HCT116 (cell line): ENCODE results near the gene FAM222B. TPM values are rescaled to one million over a fixed set of nuclear protein-coding genes. Genes with fewer than 3 reads are reported as not detected.

ENCODE experiments used
- ATAC-seq: fragments of 200-7000 bp; cut with Tn5 transposase; 2 replicates; pipeline ENCODE4 v1.9.1; 2020; ENCODE audit warnings: mild to moderate bottlenecking, moderate library complexity
- BruUV-seq: library from RNA; stranded (reverse); fragments of 400-500 nt; replicated peaks from 2 replicates; lab custom pipeline; 2021; lab: Mats Ljungman, UMichigan
- CTCF ChIA-PET: fragments of 300-600 bp; sonication (Branson Sonifier 250); formaldehyde crosslinking; loops from one replicate; lab custom pipeline; 2021; ENCODE audit warnings: antibody characterized with exemption; lab: Charles Lee
- POLR2A ChIA-PET: fragments of 300-600, 350-600 bp; sonication (Branson Sonifier 250); formaldehyde crosslinking; loops from one replicate; lab custom pipeline; 2021; ENCODE audit warnings: antibody characterized with exemption; lab: Charles Lee
- RAD21 ChIA-PET, 2 experiments: fragments of 300-600 bp; sonication (Branson Sonifier 250); formaldehyde crosslinking; loops; one replicate each; lab custom pipeline; 2023; ENCODE audit warnings: low total read pairs in 2 of 2; ENCODE audit not compliant: uncharacterized antibody in 2 of 2, unreplicated experiment in 2 of 2, low non-redundant PET in 1 of 2; lab: Charles Lee
- DNase-seq: peaks from one replicate; pipeline ENCODE4 v3.0.0-alpha.2; 2010; ENCODE audit warnings: low read depth, low spot score
- H2AFZ ChIP-seq: fragments of 200-600 bp; shearing (Covaris generic), sonication (generic); 2 replicates; pipeline ENCODE4 v1.6.1; 2017; ENCODE audit warnings: low read depth, mixed run types, mixed read lengths, antibody characterized with exemption, low read length; ENCODE audit not compliant: poor library complexity, severe bottlenecking
- H3K27ac ChIP-seq: 2 replicates; pipeline ENCODE4 v1.5.1; 2012; ENCODE audit warnings: low read depth, low read length
- H3K27me3 ChIP-seq: fragments of 200-600 bp; sonication (generic); 2 replicates; pipeline ENCODE4 v1.6.1; 2016; ENCODE audit warnings: mixed run types, low read length, mixed read lengths; ENCODE audit not compliant: insufficient read depth
- H3K36me3 ChIP-seq, 2 experiments: fragments of 200-500 bp in 1 of 2; fragments of 200-600 bp in 1 of 2; sonication (Bioruptor generic) in 1 of 2; sonication (generic) in 1 of 2; 2 replicates each; pipeline versions ENCODE4 v1.5.1 to v1.6.1; 2014 to 2016; ENCODE audit warnings: low read length in 2 of 2, inconsistent platforms in 1 of 2, mixed read lengths in 1 of 2, mixed run types in 1 of 2; ENCODE audit not compliant: insufficient read depth in 2 of 2, control insufficient read depth in 1 of 2
- H3K4me1 ChIP-seq, 2 experiments: fragments of 200-600 bp in 1 of 2; sonication (generic) in 1 of 2; 2 replicates each; pipeline versions ENCODE4 v1.5.1 to v1.6.1; 2012 to 2017; ENCODE audit warnings: low read length in 2 of 2, inconsistent platforms in 1 of 2, mild to moderate bottlenecking in 1 of 2, mixed read lengths in 1 of 2, mixed run types in 1 of 2, moderate library complexity in 1 of 2; ENCODE audit not compliant: insufficient read depth in 2 of 2, control insufficient read depth in 1 of 2
- H3K4me2 ChIP-seq: fragments of 200-600 bp; sonication (generic); 2 replicates; pipeline ENCODE4 v1.6.1; 2017; ENCODE audit warnings: mixed run types, low read length, mixed read lengths
- H3K4me3 ChIP-seq, 2 experiments: fragments of 200-600 bp in 1 of 2; sonication (generic) in 1 of 2; replicated peaks in 1 of 2; 2 replicates each; pipeline ENCODE4 v1.5.1; 2011 to 2016; ENCODE audit warnings: low read length in 2 of 2, control low read depth in 1 of 2, low read depth in 1 of 2, mild to moderate bottlenecking in 1 of 2, mixed read lengths in 1 of 2, mixed run types in 1 of 2
- H3K79me2 ChIP-seq: fragments of 200-600 bp; sonication (generic); 2 replicates; pipeline ENCODE4 v1.6.1; 2017; ENCODE audit warnings: mild to moderate bottlenecking, mixed run types, low read length, moderate library complexity, mixed read lengths; ENCODE audit not compliant: insufficient read depth
- H3K9ac ChIP-seq: fragments of 200-600 bp; sonication (generic); 2 replicates; pipeline ENCODE4 v1.6.1; 2016; ENCODE audit warnings: low read length, mixed read lengths
- H3K9me2 ChIP-seq: fragments of 200-600 bp; sonication (generic), shearing (Covaris generic); 2 replicates; pipeline ENCODE4 v1.6.1; 2017; ENCODE audit warnings: mixed run types, mild to moderate bottlenecking, moderate library complexity; ENCODE audit not compliant: insufficient read depth
- H3K9me3 ChIP-seq, 2 experiments: fragments of 200-500 bp in 1 of 2; fragments of 200-600 bp in 1 of 2; sonication (Bioruptor generic) in 1 of 2; sonication (generic) in 1 of 2; 2 replicates each; pipeline ENCODE4 v1.6.1; 2014 to 2017; ENCODE audit warnings: low read length in 2 of 2, mixed read lengths in 2 of 2, inconsistent platforms in 1 of 2, low read depth in 1 of 2, mild to moderate bottlenecking in 1 of 2, mixed run types in 1 of 2, moderate library complexity in 1 of 2; ENCODE audit not compliant: control insufficient read depth in 1 of 2, insufficient read depth in 1 of 2
- H4K20me1 ChIP-seq: fragments of 200-600 bp; sonication (generic), shearing (Covaris generic); 2 replicates; pipeline ENCODE4 v1.6.1; 2017; ENCODE audit warnings: mixed run types, mild to moderate bottlenecking, moderate library complexity; ENCODE audit not compliant: insufficient read depth
- CBX3 ChIP-seq: IDR thresholded peaks from 2 replicates; pipeline ENCODE4 v1.6.1; 2012; ENCODE audit warnings: low read depth
- ELF1 ChIP-seq: IDR thresholded peaks from 2 replicates; pipeline ENCODE4 v1.6.1; 2012; ENCODE audit warnings: low read depth, borderline replicate concordance
- EZH2 ChIP-seq: fragments of 200-600 bp; sonication (generic); IDR thresholded peaks from 2 replicates; pipeline ENCODE4 v1.6.1; 2017; ENCODE audit warnings: antibody characterized with exemption, mixed run types
- FOSL1 ChIP-seq: IDR thresholded peaks from 2 replicates; pipeline ENCODE4 v1.6.1; 2012; ENCODE audit warnings: low read depth
- POLR2AphosphoS5 ChIP-seq: IDR thresholded peaks from 2 replicates; pipeline ENCODE4 v1.6.1; 2011; ENCODE audit warnings: mild to moderate bottlenecking, low read depth, low read length, moderate library complexity
- RAD21 ChIP-seq: IDR thresholded peaks from 2 replicates; pipeline ENCODE4 v1.6.1; 2012; ENCODE audit warnings: low read depth, mild to moderate bottlenecking
- SIN3A ChIP-seq: IDR thresholded peaks from 2 replicates; pipeline ENCODE4 v1.6.1; 2012; ENCODE audit warnings: low read depth
- SP1 ChIP-seq: IDR thresholded peaks from 2 replicates; pipeline ENCODE4 v1.6.1; 2012; ENCODE audit warnings: low read depth
- SRF ChIP-seq: IDR thresholded peaks from 2 replicates; pipeline ENCODE4 v1.6.1; 2012; ENCODE audit warnings: low read depth
- YY1 ChIP-seq: IDR thresholded peaks from 2 replicates; pipeline ENCODE4 v1.6.1; 2011; ENCODE audit warnings: low read length, low read depth, moderate library complexity, mild to moderate bottlenecking; ENCODE audit not compliant: insufficient replicate concordance; ENCODE audit errors: extremely low read depth
- intact Hi-C: fragments of 100-400 bp; cut with micrococcal nuclease; formaldehyde crosslinking; loops from 2 replicates; pipeline ENCODE4 v1.10.0; 2022
- total RNA-seq: library from RNA; stranded (reverse); gene quantifications from one replicate; pipeline ENCODE4 v1.2.1, GENCODE V29; 2021; ENCODE audit not compliant: unreplicated experiment
- TF ChIP-seq, protein P1 (sequence below), 3 experiments: fragments of 200-600 bp in 1 of 3; sonication (generic) in 1 of 3; IDR thresholded peaks in 2 of 3; conservative IDR thresholded peaks in 1 of 3; 2 replicates each; pipeline ENCODE4 v1.5.1; 2012 to 2017; ENCODE audit warnings: low read depth in 2 of 3, low read length in 2 of 3, antibody characterized with exemption in 1 of 3, borderline replicate concordance in 1 of 3, control low read depth in 1 of 3, mild to moderate bottlenecking in 1 of 3, mixed read lengths in 1 of 3, mixed run types in 1 of 3, moderate library complexity in 1 of 3; ENCODE audit not compliant: insufficient read depth in 1 of 3
- TF ChIP-seq, protein P2 (sequence below): IDR thresholded peaks from 2 replicates; pipeline ENCODE4 v1.6.1; 2012

Gene FAM222B
- total RNA-seq, 1 experiment from 2014 or later: 22.7 TPM

DNA sequence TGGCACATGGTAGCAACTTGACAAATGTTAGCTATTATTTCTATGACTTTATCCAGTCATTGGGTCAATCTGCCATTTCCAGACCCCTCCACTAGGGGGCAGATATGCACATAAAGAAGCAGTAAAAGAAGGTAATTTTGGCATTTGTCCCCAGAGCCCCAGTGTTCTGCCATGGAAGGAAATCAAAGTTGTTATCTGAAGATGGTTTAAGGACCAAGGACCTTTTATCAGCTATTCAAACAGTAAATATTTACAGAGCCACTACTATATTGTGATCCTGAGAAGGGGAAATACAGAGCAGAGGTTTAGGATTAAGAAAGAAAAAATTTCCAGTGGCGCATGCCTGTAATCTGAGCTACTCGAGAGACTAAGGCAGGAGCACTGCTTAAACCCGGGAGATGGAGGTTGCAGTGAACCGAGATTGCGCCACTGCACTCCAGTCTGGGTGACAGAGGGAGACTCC is 78.8 kb downstream of the FAM222B start:
- H4K20me1 ChIP-seq: no peaks in the 10 kb centered on the region
- DNase-seq (peak; percentile 53), ATAC-seq (peak; percentile 78)
- no peaks in the 10 kb centered on the region for H3K9me3 ChIP-seq
- TF ChIP-seq SP1 (no peak), YY1 (no peak), EZH2 (no peak), CBX3 (no peak), SRF (no peak), SIN3A (0 out of 2 replicates have a peak, but pooled peaks have one; percentile 0), POLR2AphosphoS5 (no peak), ELF1 (no peak), FOSL1 (no peak), RAD21 (peak; percentile 89)
- TF ChIP-seq, protein P1, sequence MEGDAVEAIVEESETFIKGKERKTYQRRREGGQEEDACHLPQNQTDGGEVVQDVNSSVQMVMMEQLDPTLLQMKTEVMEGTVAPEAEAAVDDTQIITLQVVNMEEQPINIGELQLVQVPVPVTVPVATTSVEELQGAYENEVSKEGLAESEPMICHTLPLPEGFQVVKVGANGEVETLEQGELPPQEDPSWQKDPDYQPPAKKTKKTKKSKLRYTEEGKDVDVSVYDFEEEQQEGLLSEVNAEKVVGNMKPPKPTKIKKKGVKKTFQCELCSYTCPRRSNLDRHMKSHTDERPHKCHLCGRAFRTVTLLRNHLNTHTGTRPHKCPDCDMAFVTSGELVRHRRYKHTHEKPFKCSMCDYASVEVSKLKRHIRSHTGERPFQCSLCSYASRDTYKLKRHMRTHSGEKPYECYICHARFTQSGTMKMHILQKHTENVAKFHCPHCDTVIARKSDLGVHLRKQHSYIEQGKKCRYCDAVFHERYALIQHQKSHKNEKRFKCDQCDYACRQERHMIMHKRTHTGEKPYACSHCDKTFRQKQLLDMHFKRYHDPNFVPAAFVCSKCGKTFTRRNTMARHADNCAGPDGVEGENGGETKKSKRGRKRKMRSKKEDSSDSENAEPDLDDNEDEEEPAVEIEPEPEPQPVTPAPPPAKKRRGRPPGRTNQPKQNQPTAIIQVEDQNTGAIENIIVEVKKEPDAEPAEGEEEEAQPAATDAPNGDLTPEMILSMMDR (IDR thresholded peaks at IDR 0.05 in 2 of 3, conservative IDR thresholded peaks at IDR 0.05 in 1 of 3; ENCODE audit: borderline replicate concordance in 1 of 3, insufficient read depth in 1 of 3, low read depth in 2 of 3, low read length in 2 of 3): peak; percentile 79 to 95 (median 85)
- TF ChIP-seq, protein P2, sequence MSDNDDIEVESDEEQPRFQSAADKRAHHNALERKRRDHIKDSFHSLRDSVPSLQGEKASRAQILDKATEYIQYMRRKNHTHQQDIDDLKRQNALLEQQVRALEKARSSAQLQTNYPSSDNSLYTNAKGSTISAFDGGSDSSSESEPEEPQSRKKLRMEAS: no peak
- no peak overlapping the region for H3K4me3 ChIP-seq
- H3K27ac ChIP-seq: no peak overlapping the region
- intact Hi-C loops: loop anchor here (1.0 to 10.0 kb wide), 4 partner anchors 115 to 351 kb away; partner anchors contain the start of gene DHRS13
- H3K79me2 ChIP-seq: peaks cover 11% of the 10 kb centered on the region; the same call in 1 of the 2 replicates
- ChIA-PET CTCF (interaction anchor here (0.6 to 5.6 kb wide), 40 partner anchors 9 to 353 kb away, joined by 3 to 61 read pairs (median 4); partner anchors contain the start of genes DHRS13, FAM222B, NEK8 and PHF12), POLR2A (interaction anchor here (0.7 to 1.0 kb wide), 5 partner anchors 11 to 46 kb away, joined by 3 to 6 read pairs (median 4); partner anchors contain the start of gene TLCD1), RAD21 (interaction anchor here (0.6 to 2.3 kb wide), 11 partner anchors 23 to 116 kb away, joined by 3 to 10 read pairs (median 4); partner anchors contain the start of gene TLCD1 (in 2 of the 2))
- BruUV-seq: no TSS peak
- no peak overlapping the region for H3K9ac ChIP-seq
- no peaks in the 10 kb centered on the region for H3K9me2 ChIP-seq
- no peak overlapping the region for H3K4me2 ChIP-seq
- peaks cover 4 to 19% of the 10 kb centered on the region in 2 experiments; a peak in 3 of 4 replicates for H3K36me3 ChIP-seq
- H2AFZ ChIP-seq: no peak overlapping the region
- H3K27me3 ChIP-seq: no peaks in the 10 kb centered on the region
- peaks cover 0 to 13% of the 10 kb centered on the region in 2 experiments; a peak in 3 of 4 replicates for H3K4me1 ChIP-seq
